Measurements from ENCODE around the gene PPM1J. TPM values are rescaled to one million over a fixed set of nuclear protein-coding genes. Genes with fewer than 3 reads are reported as not detected.

Gene PPM1J, protein sequence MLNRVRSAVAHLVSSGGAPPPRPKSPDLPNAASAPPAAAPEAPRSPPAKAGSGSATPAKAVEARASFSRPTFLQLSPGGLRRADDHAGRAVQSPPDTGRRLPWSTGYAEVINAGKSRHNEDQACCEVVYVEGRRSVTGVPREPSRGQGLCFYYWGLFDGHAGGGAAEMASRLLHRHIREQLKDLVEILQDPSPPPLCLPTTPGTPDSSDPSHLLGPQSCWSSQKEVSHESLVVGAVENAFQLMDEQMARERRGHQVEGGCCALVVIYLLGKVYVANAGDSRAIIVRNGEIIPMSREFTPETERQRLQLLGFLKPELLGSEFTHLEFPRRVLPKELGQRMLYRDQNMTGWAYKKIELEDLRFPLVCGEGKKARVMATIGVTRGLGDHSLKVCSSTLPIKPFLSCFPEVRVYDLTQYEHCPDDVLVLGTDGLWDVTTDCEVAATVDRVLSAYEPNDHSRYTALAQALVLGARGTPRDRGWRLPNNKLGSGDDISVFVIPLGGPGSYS
- total RNA-seq, result 1.00 and 1.8 TPM in 2 replicates

GRCh38 chr1:112715264-112716053 is at the start of gene PPM1J:
TSS of gene PPM1J (minus strand) at chr1:112715332. CDS start at chr1:112715301, 31 bp downstream.

DNA sequence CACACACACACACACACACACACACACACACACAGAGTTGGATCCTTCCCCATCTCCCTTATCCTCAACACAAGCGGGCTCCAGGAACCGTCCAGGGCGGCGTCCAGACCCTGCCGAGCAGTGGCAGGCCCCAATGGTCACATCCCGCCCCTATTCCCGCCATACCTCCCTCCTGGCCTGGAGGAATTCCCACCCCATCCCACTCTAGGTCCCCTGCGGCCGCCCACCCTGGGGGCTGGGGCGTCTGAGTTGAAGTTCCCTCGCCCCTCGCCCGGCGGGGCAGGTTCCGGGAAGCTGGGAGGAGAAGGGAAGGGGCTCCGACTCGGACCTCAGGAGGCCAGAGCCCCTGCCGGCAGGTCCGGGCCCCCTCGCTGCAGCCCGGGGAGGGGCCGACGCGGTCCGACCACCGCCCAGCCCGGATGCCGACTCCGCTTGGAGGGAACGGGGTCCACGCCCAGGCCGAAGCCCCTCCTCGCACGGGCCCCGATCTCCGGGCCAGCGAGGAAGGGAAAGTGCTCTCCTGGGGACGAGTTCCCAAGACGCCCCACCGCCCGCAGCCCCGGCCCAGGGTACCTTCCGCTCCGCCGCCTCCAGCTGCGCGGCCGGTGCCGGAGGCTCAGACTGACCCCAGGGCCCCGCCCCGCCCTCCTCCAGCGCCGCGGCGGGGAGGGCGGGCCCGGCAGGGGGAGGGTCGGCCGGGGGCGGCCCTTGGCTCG is 8.5 kb downstream of the PPM1J start, which contains the start of gene RHOC:
TSS of gene RHOC (minus strand) at position 623 of the 716 bp plus-strand sequence. CDS start 3,328 bp downstream, outside the sequence.

DNA sequence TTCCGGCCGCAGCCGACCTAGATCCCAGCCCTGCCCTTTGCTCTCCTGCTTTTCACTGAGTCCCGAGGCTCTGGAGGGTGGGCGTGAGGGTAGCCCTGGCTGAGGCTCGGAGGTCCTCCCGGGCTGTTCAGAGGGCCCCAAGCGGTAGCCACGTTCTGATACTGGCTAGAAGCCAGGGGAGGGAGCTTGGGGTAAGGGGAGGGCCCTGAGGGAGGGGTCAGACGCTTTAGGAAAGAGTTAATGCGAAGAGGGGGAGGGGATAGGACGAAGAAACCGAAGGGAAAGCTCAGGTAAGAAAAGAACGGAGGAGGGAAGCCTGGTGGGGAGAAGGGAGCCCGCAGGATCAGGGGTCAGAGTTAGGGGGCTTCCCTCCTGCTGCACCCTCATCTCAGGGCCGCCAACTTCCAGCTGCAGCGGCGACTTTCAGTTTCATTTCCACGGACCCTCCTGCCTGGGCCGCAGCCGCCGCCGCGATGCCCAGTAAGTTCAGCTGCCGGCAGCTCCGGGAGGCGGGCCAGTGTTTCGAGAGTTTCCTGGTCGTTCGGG is 40.6 kb downstream of the PPM1J start, which contains the start of gene MOV10:
TSS of gene MOV10 (plus strand) at position 220 of the 546 bp plus-strand sequence. CDS start at position 474, 254 bp downstream.

Other genes starting within 250 kb of the PPM1J start
- gene WNT2B, start 206.4 kb downstream of the PPM1J start, total RNA-seq, result 0.59 and 0.73 TPM in 2 replicates
- gene ST7L, start 96.2 kb downstream of the PPM1J start, total RNA-seq, result 13.8 and 19.3 TPM in 2 replicates
- 293 and 313 TPM in 2 replicates for gene CAPZA1, start 95.5 kb downstream of the PPM1J start, total RNA-seq
- 68.8 and 75.0 TPM in 2 replicates for gene MOV10, start 40.7 kb downstream of the PPM1J start, total RNA-seq
- 958 and 1,021 TPM in 2 replicates for gene RHOC, start 8.2 kb downstream of the PPM1J start, total RNA-seq
- 75.0 and 87.6 TPM in 2 replicates for gene SLC16A1, start 240.9 kb upstream of the PPM1J start, total RNA-seq

Data from mammary microvascular endothelial cell (primary cell).